ENCODE results near the gene TRPM1.

The TRPM1 gene

DNA sequence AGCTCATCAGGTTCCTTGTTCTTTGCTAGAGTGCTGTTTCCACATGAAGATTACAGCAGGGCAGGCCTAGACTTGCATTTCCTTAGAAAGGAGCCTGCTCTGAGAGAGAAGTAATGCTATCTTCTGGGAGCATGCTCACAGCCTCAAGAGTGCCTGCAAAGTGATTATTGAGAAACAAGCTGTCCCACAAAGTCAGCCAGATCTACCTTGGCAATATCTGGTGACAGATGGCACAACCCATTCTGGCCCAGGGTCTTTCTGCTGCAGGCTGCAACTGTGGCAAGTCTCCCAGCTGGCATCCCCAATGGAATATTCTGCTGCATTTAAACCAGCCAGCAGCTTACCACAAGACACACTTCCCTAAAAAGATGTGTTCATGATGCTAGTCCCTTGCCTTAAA lies 139.4 kb downstream of the TRPM1 start:
- DNase-seq = no peak

GRCh38 chr15:30958219-30958618 lies 143.3 kb downstream of the TRPM1 start:
- DNase-seq = no peak

DNA sequence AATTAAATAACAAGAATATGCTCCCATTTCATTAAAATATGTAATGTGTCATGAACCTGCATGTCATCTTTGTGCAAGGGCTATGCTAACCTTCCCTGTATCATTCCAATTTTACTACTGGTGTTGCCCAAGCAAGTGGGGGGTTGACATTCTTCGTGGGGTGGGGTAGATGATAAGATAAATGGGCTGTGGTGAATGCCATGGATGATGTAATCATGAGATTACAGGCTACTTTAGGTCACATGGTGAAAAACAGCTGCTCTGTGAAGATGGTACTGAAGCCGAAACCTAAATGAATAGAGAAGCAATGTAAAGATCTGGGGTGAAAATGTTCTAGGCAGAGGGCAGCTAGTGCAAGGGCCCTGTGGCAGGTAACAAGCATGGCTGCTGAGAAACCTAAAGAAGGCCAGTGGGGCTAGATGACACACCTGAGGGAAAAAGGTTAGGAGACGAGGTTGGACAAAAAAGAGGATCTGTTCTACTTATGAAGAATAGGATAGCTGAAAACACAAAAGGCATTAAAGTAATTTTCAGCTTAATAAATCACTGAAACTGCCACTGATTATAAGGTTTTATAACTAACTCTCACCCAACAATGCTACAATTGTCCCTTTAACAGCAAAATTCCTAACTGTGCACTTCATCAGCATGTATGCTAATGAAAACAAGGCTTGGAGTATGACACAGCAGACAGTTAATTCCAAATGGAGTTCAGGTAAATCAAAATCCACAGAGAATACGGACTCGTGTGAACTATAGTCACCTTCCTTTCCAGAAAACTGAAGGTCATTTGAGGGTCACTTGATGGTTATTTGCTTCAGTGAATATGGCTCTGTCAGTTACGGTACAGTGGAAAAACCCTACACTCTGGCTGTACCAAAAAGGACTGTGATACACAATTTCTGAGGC lies 145.1 kb downstream of the TRPM1 start:
- no peak for DNase-seq

- DNase-seq = no peak
These were observed 146.9 kb downstream of the TRPM1 start for GRCh38 chr15:30954674-30955073.

GRCh38 chr15:30953731-30954378 lies 147.7 kb downstream of the TRPM1 start:
- DNase-seq = no peak

DNA sequence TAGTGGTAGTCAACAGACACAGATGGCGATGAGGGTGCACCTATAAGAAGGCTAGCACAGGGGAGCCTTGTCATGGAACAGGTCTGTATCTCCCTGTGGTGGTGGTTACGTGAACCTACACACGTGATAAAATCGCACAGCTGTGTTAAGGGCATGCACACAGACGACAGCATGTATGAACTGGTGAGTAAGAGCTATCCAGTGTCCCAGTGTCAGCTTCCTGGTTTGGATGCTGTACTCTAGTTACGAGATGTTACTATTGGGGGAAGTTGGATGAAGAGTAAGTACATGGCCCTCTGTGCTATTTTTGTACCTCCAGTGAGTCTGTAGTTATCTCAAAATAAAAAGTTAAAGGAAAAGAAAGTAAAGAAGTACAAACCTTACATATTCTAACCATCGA lies 148.3 kb downstream of the TRPM1 start:
- no peak for DNase-seq
